Trophoblast cell (in vitro differentiated cells and primary cell): ENCODE measurements around the gene ICOSLG.
"Not testable (repeated sequence)": the region's sequence is repeated elsewhere in the genome, so short reads cannot be mapped to it uniquely, and the experiment has no call there.

Experiments
- DNase-seq, 2 donors: peaks; one replicate each; pipeline ENCODE4 v3.0.0-alpha.2; 2016
- H2AFZ ChIP-seq: 2 replicates; pipeline ENCODE4 v1.6.1; 2013; ENCODE audit warnings: low read length, moderate library complexity, mild to moderate bottlenecking; ENCODE audit not compliant: insufficient read depth, poor library complexity
- H2AK5ac ChIP-seq: 2 replicates; pipeline ENCODE4 v1.6.1; 2013; ENCODE audit warnings: mild to moderate bottlenecking, low read length
- H2BK120ac ChIP-seq: 2 replicates; pipeline ENCODE4 v1.6.1; 2013; ENCODE audit warnings: low read length, mild to moderate bottlenecking, moderate library complexity; ENCODE audit not compliant: insufficient read depth, poor library complexity
- H2BK12ac ChIP-seq: 2 replicates; pipeline ENCODE4 v1.6.1; 2013; ENCODE audit warnings: mild to moderate bottlenecking, low read length, moderate library complexity
- H2BK5ac ChIP-seq: 2 replicates; pipeline ENCODE4 v1.6.1; 2013; ENCODE audit warnings: low read length, low read depth, moderate library complexity, mild to moderate bottlenecking; ENCODE audit not compliant: poor library complexity
- H3K14ac ChIP-seq: 2 replicates; pipeline ENCODE4 v1.6.1; 2013; ENCODE audit warnings: mild to moderate bottlenecking, low read length
- H3K18ac ChIP-seq: 2 replicates; pipeline ENCODE4 v1.6.1; 2013; ENCODE audit warnings: mild to moderate bottlenecking, low read length
- H3K23ac ChIP-seq: 2 replicates; pipeline ENCODE4 v1.6.1; 2013; ENCODE audit warnings: low read length
- H3K27ac ChIP-seq: 2 replicates; pipeline ENCODE4 v1.5.1; 2013; ENCODE audit warnings: low read depth, mild to moderate bottlenecking, inconsistent platforms, low read length, moderate library complexity
- H3K27me3 ChIP-seq: 2 replicates; pipeline ENCODE4 v1.6.1; 2013; ENCODE audit warnings: inconsistent platforms, mild to moderate bottlenecking, low read length, moderate library complexity; ENCODE audit not compliant: insufficient read depth
- H3K36me3 ChIP-seq, 2 experiments: 1 replicate in 1 of 2; 2 replicates in 1 of 2; pipeline ENCODE4 v1.6.1; 2013; ENCODE audit warnings: low read length in 2 of 2, mild to moderate bottlenecking in 2 of 2, moderate library complexity in 1 of 2; ENCODE audit not compliant: insufficient read depth in 2 of 2, control insufficient read depth in 1 of 2
- H3K4ac ChIP-seq: 2 replicates; pipeline ENCODE4 v1.6.1; 2013; ENCODE audit warnings: low read depth, mild to moderate bottlenecking, low read length, moderate library complexity
- H3K4me1 ChIP-seq, 2 experiments: 1 replicate in 1 of 2; 2 replicates in 1 of 2; pipeline ENCODE4 v1.6.1; 2013; ENCODE audit warnings: low read length in 2 of 2, mild to moderate bottlenecking in 2 of 2, moderate library complexity in 1 of 2; ENCODE audit not compliant: insufficient read depth in 2 of 2, control insufficient read depth in 1 of 2
- H3K4me2 ChIP-seq: 2 replicates; pipeline ENCODE4 v1.6.1; 2013; ENCODE audit warnings: inconsistent platforms, mild to moderate bottlenecking, low read length, moderate library complexity
- H3K4me3 ChIP-seq: 2 replicates; pipeline ENCODE4 v1.5.1; 2013; ENCODE audit warnings: mild to moderate bottlenecking, low read depth, low read length, inconsistent platforms
- H3K79me1 ChIP-seq: one replicate; pipeline ENCODE4 v1.6.1; 2013; ENCODE audit warnings: low read length
- H3K79me2 ChIP-seq: 2 replicates; pipeline ENCODE4 v1.6.1; 2013; ENCODE audit warnings: low read length, mild to moderate bottlenecking; ENCODE audit not compliant: control insufficient read depth, insufficient read depth, poor library complexity
- H3K9ac ChIP-seq: 2 replicates; pipeline ENCODE4 v1.6.1; 2013; ENCODE audit warnings: mild to moderate bottlenecking, low read length
- H3K9me3 ChIP-seq: 2 replicates; pipeline ENCODE4 v1.6.1; 2013; ENCODE audit warnings: low read depth, mild to moderate bottlenecking, control low read depth, inconsistent platforms, low read length; ENCODE audit not compliant: insufficient read depth
- H4K12ac ChIP-seq: 2 replicates; pipeline ENCODE4 v1.6.1; 2013; ENCODE audit warnings: low read depth, mild to moderate bottlenecking, low read length, moderate library complexity
- H4K8ac ChIP-seq: 2 replicates; pipeline ENCODE4 v1.6.1; 2013; ENCODE audit warnings: low read depth, mild to moderate bottlenecking, low read length, moderate library complexity
- H4K91ac ChIP-seq: one replicate; pipeline ENCODE4 v1.6.1; 2013; ENCODE audit warnings: low read depth, mild to moderate bottlenecking, low read length, moderate library complexity
- WGBS: extraction: QIAGEN DNeasy Blood & Tissue Kit; methylation state at CpG from one replicate; pipeline ENCODE4 v1.1.7; 2013; ENCODE audit warnings: missing lambda C conversion rate; ENCODE audit not compliant: insufficient read length, insufficient coverage; ENCODE audit errors: extremely low coverage; 5-methylcytosine and 5-hydroxymethylcytosine counted together

Gene ICOSLG

GRCh38 chr21:44249204-44250037, 8.7 kb upstream of the ICOSLG start:
- not testable (repeated sequence) for H2BK120ac ChIP-seq, H2BK5ac ChIP-seq
- no CpG with 5 or more reads among the region's 33 CpGs for WGBS

GRCh38 chr21:44247904-44248303, 7.2 kb upstream of the ICOSLG start:
- not testable (repeated sequence) for H3K4me3 ChIP-seq, H2BK12ac ChIP-seq, H3K9ac ChIP-seq, H3K79me2 ChIP-seq, H3K79me1 ChIP-seq, H3K27me3 ChIP-seq, H3K36me3 ChIP-seq, H3K9me3 ChIP-seq, H4K91ac ChIP-seq, H3K4me1 ChIP-seq, H3K23ac ChIP-seq, H3K18ac ChIP-seq, H2AK5ac ChIP-seq, H3K27ac ChIP-seq, H2AFZ ChIP-seq, DNase-seq, H4K8ac ChIP-seq, H3K4me2 ChIP-seq, H2BK120ac ChIP-seq, H3K14ac ChIP-seq, H4K12ac ChIP-seq, H3K4ac ChIP-seq, H2BK5ac ChIP-seq
- no CpG with 5 or more reads among the region's 17 CpGs for WGBS

More at GRCh38 chr21:44249204-44250037, 8.7 kb upstream of the ICOSLG start:
- not testable (repeated sequence) for H4K12ac ChIP-seq, H2AFZ ChIP-seq, H3K79me1 ChIP-seq, H2AK5ac ChIP-seq, H3K9me3 ChIP-seq, H3K4ac ChIP-seq, H3K9ac ChIP-seq, H3K27ac ChIP-seq, H3K4me3 ChIP-seq, H2BK12ac ChIP-seq, H3K36me3 ChIP-seq, H4K91ac ChIP-seq, H3K18ac ChIP-seq, DNase-seq, H3K27me3 ChIP-seq, H3K79me2 ChIP-seq, H3K4me1 ChIP-seq, H3K23ac ChIP-seq, H4K8ac ChIP-seq, H3K4me2 ChIP-seq, H3K14ac ChIP-seq

GRCh38 chr21:44243980-44244379, 3.2 kb upstream of the ICOSLG start:
- not testable (repeated sequence) for H2BK5ac ChIP-seq

GRCh38 chr21:44241281-44241680, 538 bp upstream of the ICOSLG start:
- not testable (repeated sequence) for H4K91ac ChIP-seq, H3K4ac ChIP-seq, H3K79me1 ChIP-seq, H4K12ac ChIP-seq, H3K4me3 ChIP-seq, H3K9ac ChIP-seq, H3K23ac ChIP-seq, H3K4me2 ChIP-seq, H2AFZ ChIP-seq, H3K27ac ChIP-seq, H3K27me3 ChIP-seq, H4K8ac ChIP-seq, H3K18ac ChIP-seq, H2BK5ac ChIP-seq, H3K4me1 ChIP-seq, H2AK5ac ChIP-seq, DNase-seq, H3K14ac ChIP-seq, H3K79me2 ChIP-seq, H3K9me3 ChIP-seq, H3K36me3 ChIP-seq, H2BK120ac ChIP-seq, H2BK12ac ChIP-seq
- no CpG with 5 or more reads among the region's 27 CpGs for WGBS

More at GRCh38 chr21:44243980-44244379, 3.2 kb upstream of the ICOSLG start:
- not testable (repeated sequence) for H3K4me1 ChIP-seq, H3K27me3 ChIP-seq, H3K27ac ChIP-seq, H2BK120ac ChIP-seq, H3K36me3 ChIP-seq, H4K8ac ChIP-seq, H3K14ac ChIP-seq, H3K79me2 ChIP-seq, H3K79me1 ChIP-seq, H3K4me3 ChIP-seq, H3K9me3 ChIP-seq, H4K12ac ChIP-seq, H3K9ac ChIP-seq, DNase-seq, H2AK5ac ChIP-seq, H3K23ac ChIP-seq, H4K91ac ChIP-seq, H2BK12ac ChIP-seq, H3K4me2 ChIP-seq, H2AFZ ChIP-seq, H3K4ac ChIP-seq, H3K18ac ChIP-seq
- no CpG with 5 or more reads among the region's 15 CpGs for WGBS
